CD4-positive, alpha-beta T cell treated with Interleukin-12 subunit alpha and Interleukin-12 subunit beta, for 1 hour (primary cell): ENCODE results near the gene EXOSC3.

Source experiments
- DNase-seq: peaks from one replicate; pipeline ENCODE4 v3.0.0-alpha.2; 2020

Gene EXOSC3

GRCh38 chr9:37732086-37732741 lies 52.6 kb downstream of the EXOSC3 start:
- no peak for DNase-seq

GRCh38 chr9:37730839-37731238 lies 54.0 kb downstream of the EXOSC3 start:
- DNase-seq: no peak

- no peak for DNase-seq
These were observed 54.6 kb downstream of the EXOSC3 start for GRCh38 chr9:37730256-37730655.
